Activated naive CD4-positive, alpha-beta T cell treated with anti-CD3 and anti-CD28 coated beads, Interleukin-2, amount 50 U/mL, for 72 hours (primary cell): ENCODE results near the gene HEY2. TPM values are rescaled to one million over a fixed set of nuclear protein-coding genes. Genes with fewer than 3 reads are reported as not detected.
"Not testable (repeated sequence)": the region's sequence is repeated elsewhere in the genome, so short reads cannot be mapped to it uniquely, and the experiment has no call there.

ENCODE experiments used
- ATAC-seq, 2 donors: fragments of 150-1000 bp; cut with Tn5 transposase; 2 replicates each; pipeline ENCODE4 v1.10.0; 2021; ENCODE audit warnings: mild to moderate bottlenecking in 2 of 2, moderate library complexity in 2 of 2
- DNase-seq, 2 donors: peaks; one replicate each; pipeline ENCODE4 v3.0.0; 2021 to 2022; ENCODE audit warnings: low spot score in 2 of 2
- H3K27ac Mint-ChIP-seq, 2 donors: one replicate each; pipeline ENCODE4 v1.8.0; 2022; ENCODE audit warnings: mild to moderate bottlenecking in 2 of 2, mixed read lengths in 2 of 2
- H3K36me3 Mint-ChIP-seq, 2 donors: one replicate each; pipeline ENCODE4 v1.8.0; 2022; ENCODE audit warnings: mixed read lengths in 2 of 2
- H3K9me3 Mint-ChIP-seq, 2 donors: one replicate each; pipeline ENCODE4 v1.8.0; 2022; ENCODE audit warnings: mixed read lengths in 2 of 2
- total RNA-seq, 2 donors: library from RNA; stranded (reverse); gene quantifications; one replicate each; pipeline ENCODE4 v1.2.3, GENCODE V29; 2022

The HEY2 gene
- not detected for total RNA-seq

DNA sequence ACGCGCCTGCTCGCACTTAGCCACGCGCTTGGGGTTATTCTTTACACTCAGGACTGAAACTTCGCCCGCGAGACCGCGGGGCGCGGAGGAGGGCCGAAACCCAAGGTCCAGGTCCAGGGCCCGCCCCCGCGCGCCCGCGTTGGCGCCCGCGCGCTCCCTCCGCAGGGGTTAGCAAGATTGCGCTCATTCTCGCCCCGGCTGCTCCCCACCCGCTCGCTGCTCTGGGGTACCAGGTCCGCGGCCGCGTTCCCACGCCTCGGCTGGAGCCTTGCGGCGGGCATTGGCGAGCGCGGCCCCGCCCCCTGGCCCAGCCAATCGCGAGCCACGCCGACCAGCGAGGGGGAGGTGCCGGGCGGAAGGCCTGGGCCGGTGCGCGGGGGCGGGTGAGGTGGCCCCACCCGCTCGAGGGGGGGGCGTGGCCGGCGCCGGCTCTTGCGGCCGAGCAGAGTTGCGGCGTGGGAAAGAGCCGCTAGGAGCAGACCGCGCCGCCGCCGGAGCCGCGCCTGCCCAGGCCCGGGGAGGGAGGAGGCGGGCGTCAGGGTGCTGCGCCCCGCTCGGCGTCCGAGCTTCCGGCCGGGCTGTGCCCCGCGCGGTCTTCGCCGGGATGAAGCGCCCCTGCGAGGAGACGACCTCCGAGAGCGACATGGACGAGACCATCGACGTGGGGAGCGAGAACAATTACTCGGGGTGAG, at the start of gene HEY2:
TSS of gene HEY2 (plus strand) at position 460 of the 692 bp plus-strand sequence. CDS start at position 605, 145 bp downstream.
- H3K9me3 Mint-ChIP-seq: no peaks in the 10 kb centered on the region
- DNase-seq (peak; percentile 88 to 90), ATAC-seq (peak; percentile 84 to 86)
- H3K36me3 Mint-ChIP-seq: peaks cover 5 to 18% of the 10 kb centered on the region in 2 donors
- peak within 1 kb of the TSS; percentile 12 to 55 for H3K27ac Mint-ChIP-seq

- ATAC-seq: no peak
- Mint-ChIP-seq H3K27ac (peak overlapping the region in 1 of 2 donors; percentile 65), H3K9me3 (no peaks in the 10 kb centered on the region), H3K36me3 (no peaks in the 10 kb centered on the region)
- DNase-seq: no peak
These were observed 48.7 kb upstream of the HEY2 start for GRCh38 chr6:125700581-125701353.

DNA sequence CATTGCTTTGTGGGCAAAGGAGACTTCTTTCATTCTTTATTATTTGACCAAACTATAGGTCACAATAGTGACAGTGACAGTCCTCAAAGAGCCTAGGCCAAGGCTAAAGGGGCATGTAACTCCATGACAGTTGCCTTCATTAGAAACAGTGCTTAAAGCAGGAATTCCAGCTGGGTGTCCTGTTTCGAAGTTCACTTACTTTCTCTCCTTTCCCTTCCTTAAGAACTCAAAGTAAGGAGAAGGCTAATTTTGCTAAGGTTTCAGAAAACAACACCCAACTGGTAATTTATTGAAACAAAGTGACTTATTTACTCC, 48.1 kb upstream of the HEY2 start:
- ATAC-seq (no peak), DNase-seq (no peak)
- peak overlapping the region in 1 of 2 donors; percentile 65 for H3K27ac Mint-ChIP-seq
- no peaks in the 10 kb centered on the region for H3K9me3 Mint-ChIP-seq
- H3K36me3 Mint-ChIP-seq: no peaks in the 10 kb centered on the region

GRCh38 chr6:125703882-125704281, 45.5 kb upstream of the HEY2 start:
- ATAC-seq, DNase-seq, H3K36me3 Mint-ChIP-seq, H3K9me3 Mint-ChIP-seq, H3K27ac Mint-ChIP-seq: not testable (repeated sequence)

DNA sequence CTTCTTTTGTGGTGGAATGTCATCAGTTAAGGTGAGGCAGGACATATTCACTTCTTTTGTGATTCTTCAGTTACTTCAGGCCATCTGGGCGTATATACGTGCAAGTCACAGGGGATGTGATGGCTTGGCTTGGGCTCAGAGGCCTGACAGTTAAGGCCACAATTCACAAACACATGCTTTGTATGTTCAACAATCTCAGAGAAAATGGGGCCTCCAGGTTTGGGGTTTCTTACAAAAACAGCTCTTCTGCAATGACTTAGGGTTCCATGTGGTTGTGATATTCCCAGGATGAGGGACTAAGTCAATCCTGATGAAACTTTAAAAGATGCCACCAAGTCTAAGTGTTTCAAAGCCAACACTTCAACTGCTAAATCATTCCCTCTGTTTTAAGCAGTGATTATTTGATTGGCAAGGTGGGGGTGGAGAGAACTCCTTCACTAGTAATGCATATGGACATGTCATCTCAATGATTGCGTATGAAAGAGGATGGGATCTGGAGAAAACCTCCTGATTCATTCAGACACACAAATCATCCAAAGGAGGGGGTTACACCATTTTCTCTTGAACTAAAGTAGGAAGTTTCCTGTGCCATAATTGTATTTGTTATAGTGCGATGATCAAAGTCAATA, 41.7 kb upstream of the HEY2 start:
- no peak for ATAC-seq
- peaks cover 0 to 8% of the 10 kb centered on the region in 2 donors for H3K9me3 Mint-ChIP-seq

DNA sequence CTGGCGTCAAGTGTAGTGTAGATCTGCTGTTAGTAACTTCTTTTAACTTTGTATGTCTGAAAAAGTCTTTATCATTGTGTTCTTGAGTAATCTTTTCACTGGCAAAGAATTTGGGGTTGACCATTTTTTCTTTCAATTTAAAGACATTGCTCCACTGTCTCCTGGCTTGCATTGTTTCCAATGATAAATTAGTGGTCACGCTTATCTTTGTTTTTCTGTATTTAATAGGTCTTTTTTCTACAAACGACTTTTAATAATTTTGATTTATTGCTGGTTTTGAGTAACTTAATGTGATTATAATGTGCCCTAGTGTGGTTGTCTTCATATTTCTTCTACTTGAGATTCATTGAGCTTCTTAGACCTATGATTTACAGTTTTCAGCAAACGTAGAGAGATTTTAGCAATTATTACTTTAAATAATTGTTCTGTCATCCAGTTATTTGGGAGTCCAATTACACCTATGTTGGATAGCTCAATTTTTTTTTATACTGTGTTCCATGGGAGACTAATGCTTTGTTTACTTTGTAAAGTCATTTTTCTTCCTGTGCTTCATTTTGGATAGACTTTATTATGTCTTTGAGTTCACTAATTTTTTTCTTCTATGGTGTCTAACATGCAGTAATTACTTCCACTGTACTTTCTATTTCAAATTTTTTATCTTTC, 38.3 kb upstream of the HEY2 start:
- DNase-seq (no peak), ATAC-seq (no peak)
- H3K36me3 Mint-ChIP-seq: peaks cover 0 to 6% of the 10 kb centered on the region in 2 donors
- peaks cover 0 to 8% of the 10 kb centered on the region in 2 donors for H3K9me3 Mint-ChIP-seq
- no peak overlapping the region for H3K27ac Mint-ChIP-seq

More for the DNA sequence above, 41.7 kb upstream of the HEY2 start:
- H3K27ac Mint-ChIP-seq: no peak overlapping the region
- H3K36me3 Mint-ChIP-seq: peaks cover 0 to 6% of the 10 kb centered on the region in 2 donors
- DNase-seq: no peak

DNA sequence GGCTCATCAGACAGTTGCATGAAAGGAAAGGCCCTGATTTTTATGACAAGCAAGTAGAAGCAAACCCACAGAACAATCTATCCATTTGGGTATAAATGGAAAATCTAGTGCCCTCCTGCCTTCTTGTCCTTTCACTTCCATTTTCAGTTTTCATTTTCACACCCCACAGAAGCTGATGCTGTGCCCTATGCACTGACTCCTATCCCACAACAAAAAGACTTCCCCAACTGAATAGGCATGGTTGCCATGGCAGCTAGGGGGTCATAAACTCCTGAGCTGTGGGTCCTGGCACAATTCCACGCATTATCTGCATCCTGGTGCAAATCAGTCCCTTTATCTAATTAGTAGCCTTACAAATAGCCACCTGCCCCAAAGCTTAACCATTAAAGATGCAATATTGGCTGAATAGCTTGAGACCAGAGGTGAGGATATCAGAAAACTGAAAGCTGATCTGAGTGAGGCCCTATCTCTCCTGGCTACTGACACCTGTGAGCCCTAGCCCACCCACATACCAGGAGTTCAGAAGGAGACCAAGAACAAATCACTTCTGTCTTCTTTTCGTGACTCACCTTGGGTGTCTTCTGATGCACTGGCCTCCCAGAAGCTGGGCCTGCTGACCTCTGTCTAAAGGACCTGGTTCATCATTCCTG, 34.9 kb upstream of the HEY2 start:
- Mint-ChIP-seq H3K27ac (no peak overlapping the region), H3K9me3 (peaks cover 0 to 8% of the 10 kb centered on the region in 2 donors), H3K36me3 (peaks cover 0 to 6% of the 10 kb centered on the region in 2 donors)
- peak; percentile 59 to 84 for ATAC-seq
- DNase-seq: no peak

GRCh38 chr6:125717120-125717731, 32.2 kb upstream of the HEY2 start:
- DNase-seq (no peak), ATAC-seq (no peak)
- H3K27ac Mint-ChIP-seq: no peak overlapping the region
- peaks cover 0 to 2% of the 10 kb centered on the region in 2 donors for H3K9me3 Mint-ChIP-seq
- no peaks in the 10 kb centered on the region for H3K36me3 Mint-ChIP-seq

- no peaks in the 10 kb centered on the region for H3K36me3 Mint-ChIP-seq
- no peak for ATAC-seq
These were observed 31.3 kb upstream of the HEY2 start for GRCh38 chr6:125718109-125718508.

DNA sequence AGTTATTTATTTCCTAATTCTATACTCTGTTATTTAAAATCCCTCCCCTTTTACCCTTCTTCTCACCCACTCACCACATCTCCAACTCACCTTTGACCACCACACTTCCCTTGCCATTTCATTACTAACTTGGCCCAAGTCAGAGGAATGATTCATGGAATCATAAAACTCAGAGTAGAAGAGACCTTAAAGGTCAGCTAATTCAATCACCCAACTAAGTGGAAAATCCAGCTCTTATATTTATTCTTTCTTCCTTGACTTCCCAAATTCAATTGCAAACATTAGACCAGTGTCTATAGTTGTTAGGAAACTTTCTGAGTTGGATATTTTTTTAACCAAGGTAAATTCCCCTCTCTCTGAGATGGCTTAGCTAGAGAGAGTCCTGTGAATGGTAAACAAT, 26.5 kb upstream of the HEY2 start:
- no peak for DNase-seq
- Mint-ChIP-seq H3K36me3 (no peaks in the 10 kb centered on the region), H3K27ac (no peak overlapping the region), H3K9me3 (no peaks in the 10 kb centered on the region)
- no peak for ATAC-seq

More at GRCh38 chr6:125718109-125718508, 31.3 kb upstream of the HEY2 start:
- Mint-ChIP-seq H3K27ac (no peak overlapping the region), H3K9me3 (no peaks in the 10 kb centered on the region)
- no peak for DNase-seq

- H3K9me3 Mint-ChIP-seq: no peaks in the 10 kb centered on the region
- H3K36me3 Mint-ChIP-seq: no peaks in the 10 kb centered on the region
- no peak for ATAC-seq
- H3K27ac Mint-ChIP-seq: no peak overlapping the region
- no peak for DNase-seq
These were observed 22.2 kb upstream of the HEY2 start for GRCh38 chr6:125727216-125727615.

GRCh38 chr6:125728739-125729138, 20.7 kb upstream of the HEY2 start:
- no peaks in the 10 kb centered on the region for H3K36me3 Mint-ChIP-seq
- DNase-seq (no peak), ATAC-seq (no peak)
- H3K27ac Mint-ChIP-seq: no peak overlapping the region
- H3K9me3 Mint-ChIP-seq: no peaks in the 10 kb centered on the region

- Mint-ChIP-seq H3K9me3 (no peaks in the 10 kb centered on the region), H3K27ac (no peak overlapping the region), H3K36me3 (no peaks in the 10 kb centered on the region)
- no peak for DNase-seq
- ATAC-seq: no peak
These were observed 19.4 kb upstream of the HEY2 start for GRCh38 chr6:125729983-125730382.

- Mint-ChIP-seq H3K9me3 (no peaks in the 10 kb centered on the region), H3K36me3 (no peaks in the 10 kb centered on the region), H3K27ac (no peak overlapping the region)
- peak; percentile 18 to 41 for ATAC-seq
- DNase-seq: no peak
These were observed 17.0 kb upstream of the HEY2 start for GRCh38 chr6:125732398-125732797.

GRCh38 chr6:125733516-125734300, 15.7 kb upstream of the HEY2 start:
- Mint-ChIP-seq H3K36me3 (no peaks in the 10 kb centered on the region), H3K27ac (no peak overlapping the region), H3K9me3 (no peaks in the 10 kb centered on the region)
- ATAC-seq (no peak), DNase-seq (no peak)
